Astrocyte of the cerebellum (primary cell): ENCODE results near the gene SART3.
"Not testable (repeated sequence)": the region's sequence is repeated elsewhere in the genome, so short reads cannot be mapped to it uniquely, and the experiment has no call there.

Experiments
- DNase-seq: peaks from one replicate; pipeline ENCODE4 v3.0.0-alpha.2; 2011; ENCODE audit warnings: low read depth
- H3K4me3 ChIP-seq: 2 replicates; pipeline ENCODE4 v1.5.1; 2011; ENCODE audit warnings: mild to moderate bottlenecking, low read depth, low read length, moderate library complexity
- CTCF ChIP-seq: IDR thresholded peaks from 2 replicates; pipeline ENCODE4 v1.5.1; 2012; ENCODE audit warnings: low read length, low read depth, moderate library complexity, mild to moderate bottlenecking; ENCODE audit errors: missing control alignments
- in situ Hi-C: cut with HindIII; loops from 2 replicates; pipeline ENCODE4 v1.10.0; 2017; ENCODE audit warnings: low sequenced_read_pairs

SART3 gene

GRCh38 chr12:108562348-108563135 lies 1.6 kb upstream of the SART3 start, which contains the start of gene ISCU:
Gene ISCU, plus strand, starts transcription at chr12:108562596. Its CDS starts 27 bp downstream, at chr12:108562623.
- peak within 1 kb of the TSS; percentile 100 for H3K4me3 ChIP-seq
- no peak for TF ChIP-seq CTCF
- peak; percentile 92 for DNase-seq
- in situ Hi-C loops: loop anchor here (5.0 kb wide), 3 partner anchors 70 to 270 kb away; partner anchors contain the start of gene SELPLG

GRCh38 chr12:108561852-108562347 lies 927 bp upstream of the SART3 start:
- no peak for TF ChIP-seq CTCF
- in situ Hi-C loops: loop anchor here (5.0 kb wide), 3 partner anchors 70 to 270 kb away; partner anchors contain the start of gene SELPLG
- peak overlapping the region; percentile 100 for H3K4me3 ChIP-seq
- no peak for DNase-seq

- in situ Hi-C loops: loop anchor here (5.0 kb wide), 3 partner anchors 72 to 272 kb away; partner anchors contain the start of gene SELPLG
- no peak for TF ChIP-seq CTCF
- no peak for DNase-seq
- H3K4me3 ChIP-seq: peak overlapping the region; percentile 100
Measured at GRCh38 chr12:108560321-108560721, 652 bp downstream of the SART3 start.

GRCh38 chr12:108559748-108560147 lies 1.2 kb downstream of the SART3 start:
- in situ Hi-C loops: loop anchor here (5.0 kb wide), 3 partner anchors 73 to 273 kb away; partner anchors contain the start of gene SELPLG

GRCh38 chr12:108559007-108559655 lies 1.8 kb downstream of the SART3 start:
- TF ChIP-seq CTCF: no peak
- peak overlapping the region; percentile 100 for H3K4me3 ChIP-seq
- in situ Hi-C loops: no loop called here
- no peak for DNase-seq

More at GRCh38 chr12:108559748-108560147, 1.2 kb downstream of the SART3 start:
- H3K4me3 ChIP-seq: peak overlapping the region; percentile 100
- DNase-seq: no peak
- TF ChIP-seq CTCF: no peak

- in situ Hi-C loops, H3K4me3 ChIP-seq, DNase-seq: not testable (repeated sequence)
Measured at GRCh38 chr12:108555383-108555782, 5.6 kb downstream of the SART3 start.

- in situ Hi-C loops: no loop called here
- TF ChIP-seq CTCF: no peak
- DNase-seq: no peak
- no peak overlapping the region for H3K4me3 ChIP-seq
Measured at GRCh38 chr12:108553799-108554198, 7.2 kb downstream of the SART3 start.
